IMR-90 (cell line): ENCODE data around the gene AMOTL1. TPM values are rescaled to one million over a fixed set of nuclear protein-coding genes. Genes with fewer than 3 reads are reported as not detected.
A peak's percentile ranks its signal among the peaks of the same experiment; 100 is the strongest.

Source experiments
- ATAC-seq: fragments of 200-7000 bp; cut with Tn5 transposase; 2 replicates; pipeline ENCODE4 v1.9.1; 2020; ENCODE audit warnings: low read depth, mild to moderate bottlenecking, moderate library complexity
- BruUV-seq: library from RNA; stranded (reverse); fragments of 400-500 nt; replicated peaks from 2 replicates; lab custom pipeline; 2021; lab: Mats Ljungman, UMichigan
- CTCF ChIA-PET: fragments of 300-600 bp; formaldehyde crosslinking; extraction: SDS; loops from one replicate; lab custom pipeline; 2021; ENCODE audit warnings: antibody characterized with exemption; lab: Yijun Ruan, JAX
- POLR2A ChIA-PET: fragments of 300-600 bp; sonication (Branson Sonifier 250); formaldehyde crosslinking; loops from one replicate; lab custom pipeline; 2022; ENCODE audit warnings: antibody characterized with exemption; ENCODE audit not compliant: unreplicated experiment; lab: Charles Lee
- DNase-seq: peaks from one replicate; pipeline ENCODE4 v3.0.0; 2013
- H2AFZ ChIP-seq: replicated peaks from 2 replicates; pipeline ENCODE3; 2013; ENCODE audit warnings: low read length, mild to moderate bottlenecking; ENCODE audit not compliant: poor library complexity
- H2AK5ac ChIP-seq: 2 replicates; pipeline ENCODE4 v1.6.1; 2013; ENCODE audit warnings: low read depth, low read length, inconsistent platforms
- H2AK9ac ChIP-seq: replicated peaks from 2 replicates; pipeline ENCODE3; 2013; ENCODE audit warnings: mild to moderate bottlenecking, low read depth, low read length, moderate library complexity; ENCODE audit not compliant: poor library complexity
- H2BK120ac ChIP-seq: 2 replicates; pipeline ENCODE4 v1.6.1; 2013; ENCODE audit warnings: low read depth, low read length, inconsistent platforms
- H2BK15ac ChIP-seq: 3 replicates; pipeline ENCODE4 v1.6.1; 2013; ENCODE audit warnings: low read depth, low read length, inconsistent platforms
- H2BK20ac ChIP-seq: 2 replicates; pipeline ENCODE4 v1.6.1; 2013; ENCODE audit warnings: low read depth, mild to moderate bottlenecking, inconsistent platforms, low read length, moderate library complexity
- H2BK5ac ChIP-seq: 2 replicates; pipeline ENCODE4 v1.6.1; 2013; ENCODE audit warnings: mild to moderate bottlenecking, low read depth, low read length, inconsistent platforms; ENCODE audit not compliant: poor library complexity, severe bottlenecking
- H3K14ac ChIP-seq: replicated peaks from 2 replicates; pipeline ENCODE4 v1.6.1; 2013; ENCODE audit warnings: low read depth, low read length, inconsistent platforms
- H3K18ac ChIP-seq: 2 replicates; pipeline ENCODE4 v1.6.1; 2013; ENCODE audit warnings: low read depth, low read length, control low read depth
- H3K23ac ChIP-seq: 2 replicates; pipeline ENCODE4 v1.6.1; 2013; ENCODE audit warnings: low read depth, low read length, inconsistent platforms
- H3K27ac ChIP-seq: 2 replicates; pipeline ENCODE4 v1.5.1; 2013; ENCODE audit warnings: mild to moderate bottlenecking, control low read depth, low read length; ENCODE audit not compliant: insufficient read depth
- H3K27me3 ChIP-seq: 2 replicates; pipeline ENCODE4 v1.6.1; 2013; ENCODE audit warnings: low read length; ENCODE audit not compliant: control insufficient read depth, insufficient read depth
- H3K36me3 ChIP-seq: 2 replicates; pipeline ENCODE4 v1.6.1; 2013; ENCODE audit warnings: low read length, mixed read lengths; ENCODE audit not compliant: control insufficient read depth, insufficient read depth
- H3K4ac ChIP-seq: 2 replicates; pipeline ENCODE4 v1.6.1; 2013; ENCODE audit warnings: low read depth, low read length, inconsistent platforms
- H3K4me1 ChIP-seq: 2 replicates; pipeline ENCODE4 v1.6.1; 2013; ENCODE audit warnings: low read length, mixed read lengths; ENCODE audit not compliant: control insufficient read depth, insufficient read depth
- H3K4me2 ChIP-seq: 2 replicates; pipeline ENCODE4 v1.6.1; 2013; ENCODE audit warnings: low read depth, mild to moderate bottlenecking, control low read depth, low read length, moderate library complexity
- H3K4me3 ChIP-seq: 2 replicates; pipeline ENCODE4 v1.5.1; 2013; ENCODE audit warnings: low read depth, mild to moderate bottlenecking, control low read depth, low read length, moderate library complexity; ENCODE audit not compliant: insufficient read depth
- H3K56ac ChIP-seq: 2 replicates; pipeline ENCODE4 v1.6.1; 2013; ENCODE audit warnings: low read length, inconsistent platforms; ENCODE audit not compliant: insufficient read depth; ENCODE audit errors: extremely low read depth
- H3K79me1 ChIP-seq, 2 experiments: 2 replicates each; pipeline ENCODE4 v1.6.1; 2013; ENCODE audit warnings: low read length in 2 of 2, inconsistent platforms in 1 of 2, low read depth in 1 of 2
- H3K9ac ChIP-seq: 2 replicates; pipeline ENCODE4 v1.6.1; 2013; ENCODE audit warnings: low read depth, low read length, control low read depth
- H3K9me1 ChIP-seq: 2 replicates; pipeline ENCODE4 v1.6.1; 2013; ENCODE audit warnings: low read length, inconsistent platforms; ENCODE audit not compliant: insufficient read depth
- H3K9me3 ChIP-seq: 2 replicates; pipeline ENCODE4 v1.6.1; 2013; ENCODE audit warnings: low read length; ENCODE audit not compliant: control insufficient read depth, insufficient read depth
- H4K20me1 ChIP-seq: 2 replicates; pipeline ENCODE4 v1.6.1; 2013; ENCODE audit warnings: low read length, inconsistent platforms; ENCODE audit not compliant: insufficient read depth
- H4K5ac ChIP-seq: 2 replicates; pipeline ENCODE4 v1.6.1; 2013; ENCODE audit warnings: mild to moderate bottlenecking, low read depth, low read length, control low read depth
- H4K8ac ChIP-seq, 2 experiments: 2 replicates each; pipeline ENCODE4 v1.6.1; 2013; ENCODE audit warnings: low read depth in 2 of 2, low read length in 2 of 2, control low read depth in 1 of 2, inconsistent platforms in 1 of 2
- H4K91ac ChIP-seq: 2 replicates; pipeline ENCODE4 v1.6.1; 2013; ENCODE audit warnings: low read depth, low read length, inconsistent platforms; ENCODE audit not compliant: insufficient read depth
- CEBPB ChIP-seq: IDR thresholded peaks from 2 replicates; pipeline ENCODE4 v1.6.1; 2012; ENCODE audit warnings: low read depth, low read length, improper control_type of control experiment
- WGBS, 2 experiments: methylation state at CpG; one replicate each; pipeline versions ENCODE4 v1.1.5 to v1.1.7; 2013; ENCODE audit warnings: missing lambda C conversion rate in 2 of 2; ENCODE audit not compliant: insufficient read length in 1 of 2; ENCODE audit errors: extremely low coverage in 2 of 2; 5-methylcytosine and 5-hydroxymethylcytosine counted together
- dilution Hi-C: fragments of 300-500 bp; cut with HindIII; formaldehyde crosslinking; loops from one replicate; pipeline ENCODE4 v1.14.3; 2018; ENCODE audit warnings: low sequenced_read_pairs; ENCODE audit not compliant: unreplicated experiment
- in situ Hi-C: fragments of 300-500 bp; cut with MboI; formaldehyde crosslinking; loops from 3 replicates; pipeline ENCODE4 v1.14.3; 2019; ENCODE audit warnings: low sequenced_read_pairs, inconsistent platforms, mixed read lengths
- intact Hi-C: fragments of 100-400 bp; cut with micrococcal nuclease; formaldehyde crosslinking; loops from 2 replicates; pipeline ENCODE4 v1.10.0; 2022
- polyA plus RNA-seq, 3 experiments: library from polyadenylated mRNA; depleted of rRNA; stranded (reverse); fragments of >200 nt; gene quantifications; 2 replicates each; pipeline ENCODE4 v1.2.3, GENCODE V29; 2012; ENCODE audit warnings: low replicate concordance in 1 of 3
- total RNA-seq: library from RNA; depleted of rRNA; stranded (reverse); fragments of >200 nt; gene quantifications from 2 replicates; pipeline ENCODE4 v1.2.3, GENCODE V29; 2012
- TF ChIP-seq, protein P1 (sequence below): conservative IDR thresholded peaks from 2 replicates; pipeline ENCODE4 v1.5.1; 2012; ENCODE audit warnings: mild to moderate bottlenecking, low read depth, low read length, improper control_type of control experiment

AMOTL1 gene
- total and polyA plus RNA-seq, 2 of the 4 experiments (the other 2 are of a cell fraction), result 18.6 to 49.5 TPM

DNA sequence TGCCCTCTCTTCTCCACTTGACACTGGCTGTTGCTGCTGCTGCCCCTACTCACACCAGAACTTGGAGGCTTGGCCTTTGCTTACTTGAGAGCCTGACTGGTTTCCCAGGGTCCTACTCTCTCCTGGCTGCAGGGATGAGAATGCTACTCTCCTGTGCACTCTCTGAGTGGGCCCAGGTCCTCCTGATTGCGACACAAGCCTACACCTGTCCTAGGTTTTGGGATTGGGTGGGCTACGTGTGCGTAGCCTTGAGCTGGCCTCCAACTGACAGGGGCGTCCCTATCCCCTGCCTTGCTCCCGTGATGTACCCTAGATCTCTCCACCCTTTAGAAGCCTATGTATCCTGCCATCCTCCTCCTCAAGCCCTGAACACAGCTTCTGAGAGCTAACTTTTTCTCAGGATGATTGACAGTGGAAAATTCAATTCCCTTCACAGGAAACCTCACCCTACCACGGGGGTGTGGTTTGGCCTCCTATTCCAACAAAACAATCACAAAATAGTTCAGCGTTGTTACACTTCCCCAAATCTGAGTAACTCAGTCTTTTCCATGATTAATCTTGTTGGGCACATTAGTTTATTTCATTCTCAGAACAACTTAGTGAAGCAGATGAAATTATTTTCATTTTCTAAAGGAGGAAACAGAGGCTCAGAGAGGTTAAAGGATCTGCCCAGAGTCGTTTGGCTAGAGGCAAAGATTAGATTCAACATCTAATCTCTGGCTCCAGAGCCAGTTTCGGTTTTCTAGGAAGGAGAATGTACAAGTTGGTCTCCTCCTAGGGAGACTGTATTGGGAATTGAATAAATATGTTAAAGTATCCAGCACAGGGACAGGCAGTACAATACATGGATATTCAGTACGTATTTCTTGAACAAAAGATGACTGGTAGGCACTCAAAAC is 17.6 kb upstream of the AMOTL1 start:
- Histone ChIP-seq H4K5ac (no peak overlapping the region), H2AK9ac (no peak overlapping the region), H2BK5ac (no peak overlapping the region), H2AFZ (no peak overlapping the region), H3K36me3 (no peaks in the 10 kb centered on the region), H3K27ac (no peak overlapping the region), H3K9me3 (no peaks in the 10 kb centered on the region), H3K79me1 (no peaks in the 10 kb centered on the region), H4K20me1 (no peaks in the 10 kb centered on the region), H3K9me1 (peaks cover 8% of the 10 kb centered on the region), H3K4ac (no peak overlapping the region), H3K56ac (no peak overlapping the region), H4K91ac (0 out of 2 replicates have a peak overlapping the region, but pooled peaks have one; percentile 27), H2BK120ac (no peak overlapping the region; the same call in 1 of the 2 replicates), H3K23ac (no peak overlapping the region), H3K9ac (no peak overlapping the region), H2AK5ac (no peak overlapping the region), H3K14ac (no peak overlapping the region), H4K8ac (no peak overlapping the region), H2BK20ac (no peak overlapping the region), H3K4me2 (no peak overlapping the region), H3K4me3 (no peak overlapping the region), H3K18ac (no peak overlapping the region), H3K27me3 (no peaks in the 10 kb centered on the region), H2BK15ac (no peak overlapping the region), H3K4me1 (peaks cover 15% of the 10 kb centered on the region)
- ChIA-PET CTCF (no interaction called here), POLR2A (no interaction called here)
- in situ Hi-C loops, result loop anchor here (25.0 kb wide), 1 partner anchor 613 kb away; the partner anchor contains the start of gene PANX1
- intact Hi-C loops, result no loop called here
- ATAC-seq, result no peak
- WGBS, 2 experiments, result no CpG with 5 or more reads among the region's 10 CpGs
- TF ChIP-seq, protein P1, sequence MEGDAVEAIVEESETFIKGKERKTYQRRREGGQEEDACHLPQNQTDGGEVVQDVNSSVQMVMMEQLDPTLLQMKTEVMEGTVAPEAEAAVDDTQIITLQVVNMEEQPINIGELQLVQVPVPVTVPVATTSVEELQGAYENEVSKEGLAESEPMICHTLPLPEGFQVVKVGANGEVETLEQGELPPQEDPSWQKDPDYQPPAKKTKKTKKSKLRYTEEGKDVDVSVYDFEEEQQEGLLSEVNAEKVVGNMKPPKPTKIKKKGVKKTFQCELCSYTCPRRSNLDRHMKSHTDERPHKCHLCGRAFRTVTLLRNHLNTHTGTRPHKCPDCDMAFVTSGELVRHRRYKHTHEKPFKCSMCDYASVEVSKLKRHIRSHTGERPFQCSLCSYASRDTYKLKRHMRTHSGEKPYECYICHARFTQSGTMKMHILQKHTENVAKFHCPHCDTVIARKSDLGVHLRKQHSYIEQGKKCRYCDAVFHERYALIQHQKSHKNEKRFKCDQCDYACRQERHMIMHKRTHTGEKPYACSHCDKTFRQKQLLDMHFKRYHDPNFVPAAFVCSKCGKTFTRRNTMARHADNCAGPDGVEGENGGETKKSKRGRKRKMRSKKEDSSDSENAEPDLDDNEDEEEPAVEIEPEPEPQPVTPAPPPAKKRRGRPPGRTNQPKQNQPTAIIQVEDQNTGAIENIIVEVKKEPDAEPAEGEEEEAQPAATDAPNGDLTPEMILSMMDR, result no peak
- peak; percentile 60 for TF ChIP-seq CEBPB
- DNase-seq, result no peak
- no TSS peak for BruUV-seq
- dilution Hi-C loops, result no loop called here
